HepG2 (cell line): ENCODE data around the gene MYO15A. TPM values are rescaled to one million over a fixed set of nuclear protein-coding genes. Genes with fewer than 3 reads are reported as not detected.

Experiments
- ATAC-seq: fragments of 200-7000 bp; cut with Tn5 transposase; 3 replicates; pipeline ENCODE4 v1.9.1; 2020; ENCODE audit warnings: mild to moderate bottlenecking, moderate library complexity
- BruUV-seq: library from RNA; stranded (reverse); fragments of 400-500 nt; replicated peaks from 2 replicates; lab custom pipeline; 2021; lab: Mats Ljungman, UMichigan
- CTCF ChIA-PET: fragments of 300-600 bp; formaldehyde crosslinking; extraction: SDS; loops from one replicate; lab custom pipeline; 2021; ENCODE audit warnings: low total read pairs, inconsistent platforms, low intra/inter-chr PET ratio; lab: Yijun Ruan, JAX
- POLR2A ChIA-PET: fragments of 350-600 bp; sonication (Branson Sonifier 250); formaldehyde crosslinking; loops from one replicate; lab custom pipeline; 2020; ENCODE audit warnings: antibody characterized with exemption, inconsistent platforms; lab: Yijun Ruan, JAX
- DNase-seq: peaks from one replicate; pipeline ENCODE4 v3.0.0-alpha.2; 2015; ENCODE audit warnings: low spot score
- FAIRE-seq: peaks from 3 replicates; lab custom pipeline; 2011; peaks lifted over from hg19 to GRCh38; lab: Jason Lieb, UNC
- H2AFZ ChIP-seq: one replicate; pipeline ENCODE4 v1.6.1; 2011; ENCODE audit warnings: low read length, inconsistent platforms
- H3K27ac ChIP-seq: fragments of 300-600 bp; 3 replicates; pipeline ENCODE4 v1.8.0; 2011; ENCODE audit warnings: mixed run types, mild to moderate bottlenecking, mixed read lengths, low read length, inconsistent platforms; ENCODE audit not compliant: insufficient read depth; ENCODE audit errors: extremely low read length
- H3K27me3 ChIP-seq, 2 experiments: fragments of 200-600 bp in 1 of 2; 2 replicates in 1 of 2; 3 replicates in 1 of 2; pipeline versions ENCODE4 v1.6.0 to v1.8.0; 2011; ENCODE audit warnings: low read length in 2 of 2, mild to moderate bottlenecking in 2 of 2, moderate library complexity in 2 of 2, inconsistent platforms in 1 of 2; ENCODE audit not compliant: insufficient read depth in 2 of 2, control insufficient read depth in 1 of 2
- H3K36me3 ChIP-seq, 2 experiments: fragments of 200-600 bp in 1 of 2; replicated peaks in 1 of 2; 2 replicates in 1 of 2; 3 replicates in 1 of 2; pipeline versions ENCODE4 v1.5.1 to v1.8.0; 2011; ENCODE audit warnings: low read length in 2 of 2, inconsistent platforms in 1 of 2; ENCODE audit not compliant: insufficient read depth in 2 of 2, control insufficient read depth in 1 of 2
- H3K4me1 ChIP-seq: 2 replicates; pipeline ENCODE4 v1.5.1; 2012; ENCODE audit warnings: low read length, inconsistent platforms; ENCODE audit not compliant: insufficient read depth
- H3K4me2 ChIP-seq: 2 replicates; pipeline ENCODE4 v1.6.0; 2011; ENCODE audit warnings: low read depth, low read length, inconsistent platforms
- H3K4me3 ChIP-seq, 3 experiments: fragments of 200-600 bp in 1 of 3; sonication (generic), shearing (Covaris generic) in 1 of 3; replicated peaks in 1 of 3; 2 replicates each; pipeline ENCODE4 v1.5.1; 2011 to 2016; ENCODE audit warnings: low read length in 3 of 3, inconsistent platforms in 2 of 3, low read depth in 2 of 3, mild to moderate bottlenecking in 2 of 3, control low read depth in 1 of 3, mixed read lengths in 1 of 3; ENCODE audit not compliant: insufficient read depth in 1 of 3
- H3K79me2 ChIP-seq: one replicate; pipeline ENCODE4 v1.6.1; 2011; ENCODE audit warnings: low read length, inconsistent platforms; ENCODE audit not compliant: insufficient read depth
- H3K9ac ChIP-seq: 2 replicates; pipeline ENCODE4 v1.6.0; 2011; ENCODE audit warnings: mild to moderate bottlenecking, low read depth, low read length, inconsistent platforms; ENCODE audit not compliant: insufficient read depth
- H3K9me3 ChIP-seq: 2 replicates; pipeline ENCODE4 v1.5.1; 2012; ENCODE audit warnings: mild to moderate bottlenecking, low read length
- H4K20me1 ChIP-seq: 2 replicates; pipeline ENCODE4 v1.6.0; 2011; ENCODE audit warnings: inconsistent platforms, mild to moderate bottlenecking, low read length, moderate library complexity; ENCODE audit not compliant: insufficient read depth
- ETV6 ChIP-seq: sonication (generic); formaldehyde crosslinking; conservative IDR thresholded peaks from 2 replicates; pipeline ENCODE4 v1.4.0; 2020; ENCODE audit warnings: missing genetic modification reagents
- GLI4 ChIP-seq: sonication (generic); formaldehyde crosslinking; IDR thresholded peaks from 2 replicates; pipeline ENCODE4 v1.5.1; 2020; ENCODE audit warnings: missing genetic modification reagents, mild to moderate bottlenecking, moderate library complexity, borderline replicate concordance
- HMGXB4 ChIP-seq, 2 experiments: sonication (generic) in 1 of 2; formaldehyde crosslinking in 1 of 2; IDR thresholded peaks; 2 replicates each; pipeline versions ENCODE4 v1.4.0 to v1.6.1; 2018 to 2020; ENCODE audit warnings: missing genetic modification reagents in 2 of 2, borderline replicate concordance in 1 of 2, low read depth in 1 of 2, mild to moderate bottlenecking in 1 of 2, missing biosample characterization in 1 of 2
- HNF4A ChIP-seq: sonication (generic); formaldehyde crosslinking; IDR thresholded peaks from 2 replicates; pipeline ENCODE4 v1.4.0; 2020; ENCODE audit warnings: missing genetic modification reagents
- HOXA9 ChIP-seq: sonication (generic); formaldehyde crosslinking; IDR thresholded peaks from 2 replicates; pipeline ENCODE4 v1.8.1; 2022; ENCODE audit warnings: missing genetic modification reagents, mild to moderate bottlenecking, moderate library complexity, borderline replicate concordance
- JDP2 ChIP-seq: sonication (generic); formaldehyde crosslinking; IDR thresholded peaks from 2 replicates; pipeline ENCODE4 v1.8.1; 2022; ENCODE audit warnings: missing genetic modification reagents, borderline replicate concordance
- MAFG ChIP-seq: sonication (generic); formaldehyde crosslinking; IDR thresholded peaks from 2 replicates; pipeline ENCODE4 v1.5.1; 2020; ENCODE audit warnings: mild to moderate bottlenecking, missing genetic modification reagents
- MIER3 ChIP-seq: IDR thresholded peaks from 2 replicates; pipeline ENCODE4 v1.6.1; 2016; ENCODE audit warnings: missing compliant biosample characterization, borderline replicate concordance
- NCOR1 ChIP-seq: fragments of 200-600 bp; sonication (generic); IDR thresholded peaks from 2 replicates; pipeline ENCODE4 v1.7.0; 2017; ENCODE audit warnings: antibody characterized with exemption, low read length, borderline replicate concordance
- NFE2L1 ChIP-seq: sonication (generic); formaldehyde crosslinking; IDR thresholded peaks from 2 replicates; pipeline ENCODE4 v1.4.0; 2020; ENCODE audit warnings: missing genetic modification reagents, mild to moderate bottlenecking, borderline replicate concordance
- NFKB2 ChIP-seq: sonication (generic); formaldehyde crosslinking; IDR thresholded peaks from 2 replicates; pipeline ENCODE4 v1.4.0; 2020; ENCODE audit warnings: missing genetic modification reagents, borderline replicate concordance
- NONO ChIP-seq, 2 experiments: fragments of 450-650 bp in 1 of 2; sonication (generic) in 1 of 2; formaldehyde crosslinking in 1 of 2; IDR thresholded peaks in 1 of 2; conservative IDR thresholded peaks in 1 of 2; 2 replicates each; pipeline versions ENCODE4 v1.6.1 to v1.8.0; 2017 to 2022; ENCODE audit warnings: mild to moderate bottlenecking in 1 of 2, missing genetic modification reagents in 1 of 2, moderate library complexity in 1 of 2
- PATZ1 ChIP-seq: sonication (generic); formaldehyde crosslinking; IDR thresholded peaks from 2 replicates; pipeline ENCODE4 v1.4.0; 2020; ENCODE audit warnings: missing genetic modification reagents
- RELA ChIP-seq: sonication (generic); formaldehyde crosslinking; IDR thresholded peaks from 2 replicates; pipeline ENCODE4 v1.4.0; 2020; ENCODE audit warnings: missing genetic modification reagents
- SP5 ChIP-seq: IDR thresholded peaks from 2 replicates; pipeline ENCODE4 v1.6.1; 2016; ENCODE audit warnings: low read depth, borderline replicate concordance
- ZBTB25 ChIP-seq: IDR thresholded peaks from 2 replicates; pipeline ENCODE4 v1.6.1; 2018; ENCODE audit warnings: missing genetic modification reagents
- ZNF235 ChIP-seq: sonication (generic); formaldehyde crosslinking; IDR thresholded peaks from 2 replicates; pipeline ENCODE4 v1.8.1; 2023; ENCODE audit warnings: mild to moderate bottlenecking, missing genetic modification reagents, borderline replicate concordance
- ZNF292 ChIP-seq: sonication (generic); formaldehyde crosslinking; IDR thresholded peaks from 2 replicates; pipeline ENCODE4 v1.8.1; 2022; ENCODE audit warnings: mild to moderate bottlenecking, low read depth, missing genetic modification reagents, borderline replicate concordance
- WGBS: methylation state at CpG from one replicate; pipeline ENCODE4 v1.1.6; 2017; ENCODE audit warnings: low lambda C conversion rate; 5-methylcytosine and 5-hydroxymethylcytosine counted together
- in situ Hi-C: cut with HindIII; loops from 2 replicates; pipeline ENCODE4 v1.10.0; 2017; ENCODE audit warnings: low pct_unique_long_range_greater_than_20kb; ENCODE audit not compliant: extremely low pct_ligation_motif_present
- intact Hi-C: fragments of 100-400 bp; cut with micrococcal nuclease; formaldehyde crosslinking; loops from one replicate; pipeline ENCODE4 v1.10.0; 2022; ENCODE audit not compliant: unreplicated experiment
- polyA plus RNA-seq, 8 experiments: library from polyadenylated mRNA; depleted of rRNA in 3 of 8; stranded (reverse) in 7 of 8; unstranded in 1 of 8; fragments of >200 nt; fragmentation: Illumina TruSeq in 4 of 8; extraction: Trizol in 4 of 8; gene quantifications; 2 replicates each; pipeline versions ENCODE4 v1.2.1 to v1.2.3, GENCODE V29; 2011 to 2016; ENCODE audit warnings: low read depth in 4 of 8, missing spikeins in 1 of 8, mixed read lengths in 1 of 8; ENCODE audit not compliant: insufficient read depth in 1 of 8
- total RNA-seq, 5 experiments: library from RNA; depleted of rRNA; stranded (reverse); fragments of >200 nt; fragmentation: Illumina TruSeq; extraction: Trizol; gene quantifications; 2 replicates each; pipeline ENCODE4 v1.2.3, GENCODE V29; 2016; ENCODE audit warnings: low read depth in 1 of 5

The MYO15A gene
- total and polyA plus RNA-seq, 2 of the 13 experiments (the other 11 are each of a cell fraction or from before 2014, with no cell fraction given), result 0.07 to 0.20 TPM

GRCh38 chr17:18071751-18072150, 36.8 kb upstream of the MYO15A start (continued):
- no peak for TF ChIP-seq SP5
- TF ChIP-seq HMGXB4 (CRISPR knock-in tag; IDR thresholded peaks at IDR 0.05; ENCODE audit: borderline replicate concordance in 1 of 2, low read depth in 1 of 2), result no peak
- TF ChIP-seq MIER3 (CRISPR knock-in tag), result no peak
- TF ChIP-seq NONO (IDR thresholded peaks at IDR 0.05), result no peak
- no peak for TF ChIP-seq NONO (CRISPR knock-in tag; conservative IDR thresholded peaks at IDR 0.05)

DNA sequence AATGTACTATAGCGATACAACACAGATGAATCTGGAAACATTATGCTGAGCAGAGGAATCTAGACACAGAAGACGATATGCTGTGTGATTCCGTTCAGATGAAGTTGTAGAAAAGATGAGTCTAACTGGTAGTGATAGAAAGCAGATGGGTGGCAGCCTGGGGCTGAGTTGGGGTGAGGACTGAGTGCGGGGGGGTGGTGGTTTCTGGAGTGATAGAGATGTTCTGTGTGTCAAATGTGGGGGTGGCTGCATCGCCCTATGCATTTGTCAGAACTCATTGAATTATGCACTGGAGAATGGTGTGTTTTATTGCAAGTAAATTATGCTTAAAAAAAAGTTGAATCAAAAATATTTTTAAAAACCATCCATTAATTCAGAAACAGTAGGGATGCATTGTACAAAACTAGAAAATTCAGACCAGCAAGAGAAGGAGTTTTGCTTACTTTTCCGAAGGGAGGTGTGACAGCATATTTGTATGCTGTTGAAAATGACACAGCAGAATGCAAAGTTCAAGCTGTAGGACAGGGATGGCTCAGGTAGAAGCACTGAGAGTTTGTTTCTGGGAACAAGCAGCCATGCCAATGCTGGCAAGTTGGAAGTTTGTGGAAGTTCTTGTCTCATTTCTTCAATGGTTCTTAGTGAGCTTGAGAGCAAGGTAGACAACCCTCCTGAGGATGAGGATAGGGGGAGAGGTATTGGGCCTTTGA, 33.8 kb upstream of the MYO15A start:
- POLR2A ChIA-PET, result no interaction called here
- no peaks in the 10 kb centered on the region for H4K20me1 ChIP-seq
- peak overlapping the region in 1 of 3 experiments; percentile 21; a peak in 1 of 6 replicates for H3K4me3 ChIP-seq
- H3K4me2 ChIP-seq, result peak overlapping the region; percentile 45
- H3K9me3 ChIP-seq, result no peaks in the 10 kb centered on the region
- H3K79me2 ChIP-seq, result no peaks in the 10 kb centered on the region
- ATAC-seq, result peak; percentile 84
- no peaks in the 10 kb centered on the region for H3K27me3 ChIP-seq
- FAIRE-seq, result peak; percentile 79
- H3K27ac ChIP-seq, result peak overlapping the region; percentile 57
- CTCF ChIA-PET, result no interaction called here
- H3K4me1 ChIP-seq, result peaks cover 42% of the 10 kb centered on the region
- peak; percentile 61 for DNase-seq
- H2AFZ ChIP-seq, result peak overlapping the region; percentile 71
- 44% methylated on average over 6 of the region's 6 CpGs for WGBS
- no peaks in the 10 kb centered on the region for H3K36me3 ChIP-seq
- in situ Hi-C loops, result no loop called here
- no TSS peak for BruUV-seq
- H3K9ac ChIP-seq, result no peak overlapping the region
- intact Hi-C loops, result no loop called here
- TF ChIP-seq PATZ1 (CRISPR knock-in tag) (peak; percentile 44), JDP2 (no peak), ZNF235 (CRISPR knock-in tag) (no peak), RELA (no peak), HOXA9 (CRISPR knock-in tag) (no peak), NFKB2 (CRISPR knock-in tag) (no peak), HNF4A (CRISPR knock-in tag) (peak; percentile 74), NCOR1 (no peak), NFE2L1 (CRISPR knock-in tag) (0 out of 2 replicates have a peak, but pooled peaks have one; percentile 52), MAFG (CRISPR knock-in tag) (peak; percentile 70), ETV6 (CRISPR knock-in tag) (no peak), GLI4 (CRISPR knock-in tag) (no peak), ZNF292 (CRISPR knock-in tag) (peak; percentile 42; the same call in 1 of the 2 replicates), ZBTB25 (CRISPR knock-in tag) (no peak)
